Activated CD4-positive, alpha-beta T cell treated with anti-CD3 and anti-CD28 coated beads for 48 hours (primary cell): Measurements from ENCODE around the gene GDNF.

Source experiments
- DNase-seq: peaks from one replicate; pipeline ENCODE4 v3.0.0-alpha.2; 2020

The GDNF gene

GRCh38 chr5:37777432-37778130 lies 62.3 kb downstream of the GDNF start:
- DNase-seq: no peak

- no peak for DNase-seq
These were observed 63.0 kb downstream of the GDNF start for GRCh38 chr5:37776826-37777225.

GRCh38 chr5:37774912-37775483 lies 64.8 kb downstream of the GDNF start:
- peak; percentile 58 for DNase-seq

GRCh38 chr5:37773809-37774208 lies 66.0 kb downstream of the GDNF start:
- no peak for DNase-seq

DNA sequence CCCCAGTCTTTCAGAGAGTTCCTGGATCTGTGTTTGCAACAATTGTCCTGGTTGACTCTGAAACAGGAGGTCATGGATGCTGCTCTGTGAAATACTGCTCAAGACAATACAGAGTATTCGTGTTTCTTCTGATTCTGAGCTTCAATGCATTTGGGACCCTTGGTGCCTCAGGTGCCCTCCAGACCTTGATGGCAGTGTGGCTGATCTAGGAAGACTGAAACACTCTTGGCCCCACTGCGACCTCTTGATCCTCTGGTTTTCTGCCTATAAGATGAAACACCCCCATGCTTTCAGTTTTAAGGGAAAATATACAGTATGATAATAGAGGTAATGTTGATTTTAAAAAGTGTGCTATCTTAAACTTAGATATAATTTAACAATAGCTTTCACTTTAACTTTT lies 67.6 kb downstream of the GDNF start:
- no peak for DNase-seq

DNA sequence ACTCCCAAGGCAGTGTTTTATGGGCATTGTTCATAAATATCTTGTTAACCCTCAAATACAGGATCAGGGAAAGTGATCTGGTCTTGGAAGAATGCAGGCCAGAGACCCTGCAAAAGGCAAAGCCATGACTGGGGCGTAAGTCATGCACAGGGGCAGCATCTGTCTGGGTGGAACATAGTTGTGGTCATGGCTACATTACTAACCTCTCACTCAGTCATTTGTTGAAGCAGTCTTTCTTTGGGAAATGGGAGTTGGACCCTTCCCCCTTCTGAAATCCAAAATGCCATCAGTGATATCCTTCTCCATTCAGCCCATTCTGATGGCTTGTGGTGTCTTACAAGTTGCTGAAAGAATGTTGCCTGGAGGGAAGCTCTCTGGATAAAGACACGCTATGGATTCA lies 68.1 kb downstream of the GDNF start:
- DNase-seq: no peak

- DNase-seq: no peak
These were observed 68.6 kb downstream of the GDNF start for GRCh38 chr5:37771203-37771611.

GRCh38 chr5:37770786-37771185 lies 69.1 kb downstream of the GDNF start:
- no peak for DNase-seq

DNA sequence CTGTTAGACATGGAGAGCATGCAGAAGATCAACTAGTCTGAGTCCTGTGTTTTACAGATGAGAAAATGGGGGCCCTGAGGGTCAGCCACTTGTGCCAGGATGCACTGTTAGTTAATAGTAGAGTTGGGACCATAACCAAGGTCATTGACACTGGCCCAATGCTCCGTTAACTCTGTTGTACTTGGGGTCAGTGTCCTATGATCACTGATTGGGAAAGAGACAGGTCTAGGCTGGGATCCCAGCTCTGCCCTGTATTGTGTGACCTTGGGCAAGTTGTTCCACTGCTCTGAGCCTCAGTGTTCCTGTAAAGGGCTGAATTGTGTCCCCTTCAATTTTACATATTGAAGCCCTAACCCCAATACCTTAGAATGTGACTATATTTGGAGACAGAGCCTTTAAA lies 70.0 kb downstream of the GDNF start:
- DNase-seq: no peak

GRCh38 chr5:37769108-37769507 lies 70.7 kb downstream of the GDNF start:
- no peak for DNase-seq

GRCh38 chr5:37768371-37768770 lies 71.5 kb downstream of the GDNF start:
- DNase-seq: no peak

DNA sequence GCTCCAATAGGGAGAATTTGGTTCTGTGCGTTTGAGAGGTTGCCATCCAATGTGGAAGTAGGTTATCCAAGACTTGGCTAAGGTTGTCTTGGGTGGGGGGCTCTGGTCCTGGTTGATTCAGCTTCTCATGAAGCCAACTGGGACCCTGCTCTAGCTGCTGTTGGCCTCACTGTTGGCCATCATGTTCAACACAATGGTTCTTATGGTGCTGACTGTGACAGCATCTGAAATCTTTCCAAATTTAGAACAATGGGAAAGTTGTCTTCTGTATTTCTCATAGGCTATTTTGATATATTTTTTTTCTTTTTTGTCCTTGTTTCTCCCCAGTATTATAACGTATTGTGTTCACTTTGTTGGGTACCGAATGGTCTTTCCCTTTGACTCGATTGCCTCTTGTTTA lies 71.9 kb downstream of the GDNF start:
- no peak for DNase-seq

- no peak for DNase-seq
These were observed 72.6 kb downstream of the GDNF start for GRCh38 chr5:37767251-37767650.
